GM18526 (cell line): ENCODE measurements around the gene FGF10.

ENCODE experiments used
- POLR2A ChIP-seq: IDR thresholded peaks from 3 replicates; pipeline ENCODE4 v1.6.1; 2011; ENCODE audit not compliant: insufficient read length; ENCODE audit errors: extremely low read depth

Gene FGF10

DNA sequence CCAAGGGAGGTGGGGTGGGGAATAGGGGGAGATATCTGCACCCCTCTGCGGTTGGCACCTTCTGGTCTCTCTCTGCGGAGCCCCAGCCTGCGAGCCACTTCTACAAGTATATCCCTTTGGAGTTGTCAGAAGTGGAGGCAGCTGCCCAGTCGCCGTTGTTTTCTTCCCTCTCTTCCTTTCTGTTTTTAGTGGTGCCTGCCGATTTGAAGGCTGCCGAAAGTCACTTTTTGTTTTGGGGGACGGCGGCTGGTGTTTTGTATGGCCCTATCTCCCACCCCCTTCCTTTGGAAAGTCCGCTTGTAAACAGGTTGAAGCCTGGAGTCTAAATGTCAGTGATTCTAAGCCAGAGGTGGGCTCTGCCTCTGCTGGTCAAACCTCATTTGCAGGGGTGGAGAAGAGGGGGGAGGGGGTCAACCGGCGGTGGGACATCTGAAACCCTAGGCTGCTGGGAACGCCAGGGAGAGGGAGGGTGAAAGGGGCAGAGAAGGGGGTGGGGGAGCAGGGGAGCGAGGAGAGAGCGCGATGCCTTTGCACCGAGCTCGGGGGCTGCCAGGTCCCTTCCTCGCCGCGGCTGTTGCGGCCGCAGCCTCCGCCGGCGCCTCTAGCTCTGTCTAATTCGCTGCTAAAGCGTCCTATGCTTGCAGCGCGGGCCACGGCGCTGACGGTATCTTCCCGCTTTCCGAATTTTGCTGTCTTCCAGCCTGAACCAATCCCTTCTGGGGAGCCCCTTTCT lies at the start of gene FGF10:
FGF10 (minus strand) TSS at position 331 of the 733 bp plus-strand sequence. CDS start 738 bp downstream, outside the sequence.
- no peak for TF ChIP-seq POLR2A

DNA sequence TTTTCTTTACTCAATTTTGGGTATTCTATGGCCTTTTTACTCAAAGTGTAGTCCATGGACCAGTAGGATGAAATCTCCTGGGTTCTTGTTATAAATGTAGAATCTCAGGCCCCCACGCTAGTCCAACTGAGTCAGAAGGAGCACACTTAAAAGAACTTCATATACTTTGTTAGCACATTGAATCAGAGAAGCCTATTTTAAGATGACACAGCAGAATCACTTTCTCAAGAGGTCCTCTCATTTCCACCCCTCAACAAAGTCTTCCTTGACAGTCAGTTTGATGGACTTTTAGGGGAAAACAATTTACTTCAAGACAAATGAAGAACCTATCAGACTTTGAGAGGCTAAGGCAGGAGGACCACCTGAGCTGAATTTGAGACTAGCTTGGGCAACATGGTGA lies 37.7 kb upstream of the FGF10 start:
- TF ChIP-seq POLR2A: no peak

- TF ChIP-seq POLR2A: no peak
Observed at GRCh38 chr5:44412286-44412685, 23.1 kb upstream of the FGF10 start.

GRCh38 chr5:44402084-44402483 lies 12.9 kb upstream of the FGF10 start:
- TF ChIP-seq POLR2A: no peak

DNA sequence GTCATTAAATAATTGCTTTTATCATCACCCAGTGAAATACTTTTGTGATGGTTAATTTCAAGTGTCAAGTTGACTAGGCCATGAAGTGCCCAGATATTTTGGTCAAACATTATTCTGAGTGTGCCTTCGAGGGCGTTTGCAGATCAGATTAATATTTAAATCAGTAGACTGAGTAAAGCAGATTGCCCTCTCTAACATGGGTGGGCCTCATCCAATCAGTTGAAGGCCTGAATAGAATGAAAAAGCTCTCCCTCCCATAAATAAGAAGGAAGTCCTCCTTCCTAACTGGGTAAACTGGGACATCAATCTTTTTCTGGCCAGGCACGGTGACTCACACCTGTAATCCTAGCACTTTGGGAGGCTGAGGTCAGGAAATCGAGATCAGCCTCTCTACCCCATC lies 12.4 kb upstream of the FGF10 start:
- no peak for TF ChIP-seq POLR2A

DNA sequence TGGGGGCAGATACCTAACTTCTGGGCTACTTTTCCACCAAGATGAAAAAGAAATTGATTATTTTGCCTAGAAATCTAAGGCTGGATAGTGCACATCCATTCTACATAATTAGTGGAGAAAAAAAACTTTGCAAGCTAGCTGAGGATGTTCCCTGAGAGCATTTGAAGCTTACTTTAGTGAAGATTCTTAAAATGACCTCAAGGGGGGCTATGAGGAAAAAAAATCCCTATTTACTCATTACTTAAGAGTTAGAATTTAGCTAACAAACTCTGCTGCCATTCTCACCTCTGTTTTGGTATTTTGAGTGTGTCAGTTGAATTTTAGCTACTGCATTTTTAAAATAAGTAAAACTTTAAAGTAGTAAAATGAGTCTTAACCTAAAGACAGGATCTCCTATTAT lies 9.2 kb upstream of the FGF10 start:
- no peak for TF ChIP-seq POLR2A

DNA sequence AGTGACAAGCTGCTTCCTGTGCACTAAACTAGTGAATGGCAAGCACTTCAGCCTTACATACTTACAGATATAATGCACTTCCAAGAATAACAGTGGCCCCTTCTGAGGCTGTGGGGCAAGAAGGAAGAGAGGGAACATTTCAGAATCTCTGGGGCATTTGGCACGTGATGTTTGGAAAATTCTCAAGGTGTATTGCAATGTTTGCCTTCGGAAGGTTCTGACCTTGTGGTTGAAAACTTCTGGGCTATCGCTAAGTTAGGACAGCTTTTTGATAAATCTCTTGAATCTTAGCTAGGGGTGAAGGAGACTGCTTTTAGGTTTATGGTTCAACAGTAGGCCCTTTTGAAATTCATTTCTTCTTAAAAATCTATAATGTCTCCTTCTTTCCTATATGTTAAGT lies 7.1 kb upstream of the FGF10 start:
- no peak for TF ChIP-seq POLR2A

GRCh38 chr5:44390351-44390750 lies 1.1 kb upstream of the FGF10 start:
- no peak for TF ChIP-seq POLR2A

GRCh38 chr5:44389823-44390143 lies 563 bp upstream of the FGF10 start:
- no peak for TF ChIP-seq POLR2A

GRCh38 chr5:44388321-44389089 lies 715 bp downstream of the FGF10 start:
- no peak for TF ChIP-seq POLR2A

- no peak for TF ChIP-seq POLR2A
Observed at GRCh38 chr5:44387921-44388320, 1.3 kb downstream of the FGF10 start.

GRCh38 chr5:44387406-44387805 lies 1.8 kb downstream of the FGF10 start:
- TF ChIP-seq POLR2A: no peak

DNA sequence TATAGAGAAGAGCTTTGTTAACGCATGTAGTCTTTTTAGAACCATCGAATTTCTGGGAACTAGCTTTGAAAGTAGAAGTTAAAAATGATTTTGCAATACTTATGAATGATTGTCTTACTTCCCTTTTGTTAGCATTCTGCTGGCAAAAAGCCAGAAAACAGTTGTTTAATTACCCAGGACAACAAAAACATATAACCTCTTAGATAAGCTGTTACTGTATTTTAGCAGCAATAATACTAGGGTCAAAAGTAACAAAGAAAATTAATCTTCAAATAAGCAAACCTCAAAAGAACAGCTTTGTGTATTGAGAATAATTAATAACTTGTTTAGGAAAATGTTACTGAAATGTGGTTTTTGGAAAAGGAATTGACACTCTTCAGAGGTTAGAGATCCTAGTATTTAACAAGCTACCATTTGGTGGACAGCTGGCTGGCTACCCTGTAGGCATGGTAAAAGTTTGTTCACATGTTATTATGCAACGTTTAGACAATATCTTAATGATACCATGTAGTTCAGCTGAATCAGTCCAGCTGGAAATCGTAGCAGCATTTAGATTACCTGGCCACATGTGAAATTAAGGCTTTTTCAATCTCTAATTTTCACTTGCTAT lies 3.8 kb downstream of the FGF10 start:
- no peak for TF ChIP-seq POLR2A

DNA sequence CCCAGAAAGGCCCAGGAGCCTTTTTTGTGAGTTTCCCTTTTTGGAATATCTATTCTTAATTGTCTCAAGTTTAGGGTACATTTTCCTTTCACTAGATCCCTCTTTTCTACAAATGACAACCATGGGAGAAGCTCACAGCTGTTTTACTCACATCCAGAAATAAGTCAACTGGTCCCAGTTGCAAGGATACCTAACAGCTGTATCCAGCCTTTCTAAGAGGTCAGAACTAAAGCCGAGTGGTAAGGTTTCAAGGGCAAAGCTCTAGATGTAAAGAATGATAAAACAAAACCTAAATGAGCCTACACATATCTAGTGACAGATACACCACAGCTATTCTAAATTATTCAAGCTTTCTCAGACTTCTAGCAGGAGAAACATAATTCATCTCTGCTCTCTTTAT lies 4.4 kb downstream of the FGF10 start:
- TF ChIP-seq POLR2A: no peak

- no peak for TF ChIP-seq POLR2A
Observed at GRCh38 chr5:44382894-44383293, 6.3 kb downstream of the FGF10 start.

DNA sequence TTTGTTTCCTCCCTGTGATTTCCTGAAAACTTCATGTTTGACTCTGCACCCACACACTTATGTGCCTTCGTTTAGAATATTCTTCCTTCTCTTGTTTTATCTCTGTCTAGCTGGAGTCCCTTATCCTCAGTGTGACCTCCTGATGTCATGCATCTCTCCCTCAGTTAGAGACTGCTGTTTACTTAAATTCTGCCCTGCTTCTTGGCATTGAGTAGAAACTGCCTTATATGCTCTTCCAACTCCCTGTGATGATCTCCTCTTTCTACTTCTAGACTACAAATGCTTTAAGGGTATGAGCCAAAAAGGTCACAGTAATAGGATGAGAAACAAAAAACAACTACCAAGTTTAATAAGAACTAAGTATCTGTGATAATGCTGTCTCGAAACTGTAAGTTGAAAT lies 12.2 kb downstream of the FGF10 start:
- no peak for TF ChIP-seq POLR2A
